Measurements from ENCODE around the gene SHD.
"Not testable (repeated sequence)": the region's sequence is repeated elsewhere in the genome, so short reads cannot be mapped to it uniquely, and the experiment has no call there.

Gene SHD

DNA sequence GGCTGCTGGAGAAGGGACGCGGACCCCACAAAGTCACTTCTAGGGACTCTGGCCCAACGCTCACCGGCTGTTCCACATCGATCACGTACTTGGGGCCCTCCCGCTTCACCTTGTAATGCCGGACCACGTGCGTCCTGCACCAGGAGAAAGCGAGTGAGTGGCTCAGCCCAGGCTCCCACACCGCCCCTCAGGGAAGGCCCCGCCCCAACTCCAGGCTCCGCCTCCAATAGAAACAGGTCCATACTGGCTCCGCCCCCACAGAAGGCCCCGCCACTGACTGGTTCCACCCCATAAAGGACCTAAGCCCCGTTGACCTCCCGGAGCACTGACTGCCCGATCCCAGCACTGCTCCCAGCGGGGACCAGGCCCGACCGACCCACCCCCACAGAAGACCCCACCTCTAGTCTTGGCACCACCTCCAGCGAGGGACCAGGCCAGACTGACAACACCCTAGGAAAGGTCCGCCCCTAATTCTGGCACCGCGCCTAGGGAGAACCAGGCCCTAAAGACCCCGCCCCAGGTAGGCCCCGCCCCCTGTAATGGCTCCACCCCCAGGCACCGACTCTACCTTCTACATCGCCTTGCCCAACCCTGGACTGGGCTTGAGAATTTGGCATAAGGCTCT is 48.3 kb downstream of the SHD start:
- no peak for DNase-seq

DNA sequence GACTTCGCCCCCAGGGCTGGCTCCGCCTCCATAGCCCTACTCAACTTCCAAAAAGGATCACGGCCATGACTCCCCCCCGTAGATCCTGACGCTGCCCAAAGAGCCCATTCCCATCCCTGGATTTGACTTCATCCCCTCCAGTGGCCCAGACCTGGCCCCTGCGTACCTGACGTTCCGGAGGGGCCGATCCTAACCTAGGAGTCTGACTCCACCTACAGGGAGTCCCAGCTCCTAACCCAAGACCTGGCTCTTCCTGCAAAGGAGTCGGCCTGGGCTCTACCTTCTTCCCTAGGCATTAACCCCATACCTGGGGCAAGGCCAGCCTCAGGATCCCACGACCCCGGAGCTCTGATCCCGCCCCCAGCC is 48.8 kb downstream of the SHD start:
- DNase-seq: no peak

DNA sequence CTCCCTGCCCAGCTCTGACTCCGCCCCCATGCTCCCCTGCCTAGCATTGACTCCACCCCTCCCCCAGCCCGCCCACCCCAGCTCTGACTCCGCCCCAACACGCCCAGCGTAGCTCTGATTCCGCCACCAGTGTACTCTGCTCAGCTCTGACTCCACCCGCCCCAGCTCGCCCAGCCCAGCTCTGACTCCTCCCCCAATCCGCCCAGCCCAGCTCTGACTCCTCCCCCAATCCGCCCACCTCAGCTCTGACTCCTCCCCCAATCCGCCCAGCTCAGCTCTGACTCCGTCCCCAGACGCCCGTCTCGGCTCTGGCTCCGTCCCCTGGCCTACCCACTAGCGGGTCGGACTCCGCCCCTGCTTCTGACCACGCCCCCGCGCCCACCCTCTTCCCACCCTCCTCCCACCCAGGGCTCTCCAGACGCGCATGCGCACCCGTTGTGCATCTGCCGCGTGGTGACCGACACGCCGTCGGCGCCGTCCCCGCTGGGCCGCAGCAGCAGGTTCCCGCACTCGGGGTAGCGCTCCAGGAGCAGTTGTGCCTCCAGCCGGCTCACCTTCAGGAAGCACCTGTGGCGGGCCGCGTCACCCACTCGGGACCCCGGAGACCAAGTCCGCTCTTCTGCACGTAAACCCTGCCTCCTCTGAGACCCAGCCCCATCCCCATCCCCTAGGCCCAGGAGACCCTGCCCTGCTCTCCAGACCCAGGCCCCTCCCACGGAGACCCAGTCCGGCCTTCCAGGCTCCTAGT is 49.4 kb downstream of the SHD start:
- DNase-seq: no peak

DNA sequence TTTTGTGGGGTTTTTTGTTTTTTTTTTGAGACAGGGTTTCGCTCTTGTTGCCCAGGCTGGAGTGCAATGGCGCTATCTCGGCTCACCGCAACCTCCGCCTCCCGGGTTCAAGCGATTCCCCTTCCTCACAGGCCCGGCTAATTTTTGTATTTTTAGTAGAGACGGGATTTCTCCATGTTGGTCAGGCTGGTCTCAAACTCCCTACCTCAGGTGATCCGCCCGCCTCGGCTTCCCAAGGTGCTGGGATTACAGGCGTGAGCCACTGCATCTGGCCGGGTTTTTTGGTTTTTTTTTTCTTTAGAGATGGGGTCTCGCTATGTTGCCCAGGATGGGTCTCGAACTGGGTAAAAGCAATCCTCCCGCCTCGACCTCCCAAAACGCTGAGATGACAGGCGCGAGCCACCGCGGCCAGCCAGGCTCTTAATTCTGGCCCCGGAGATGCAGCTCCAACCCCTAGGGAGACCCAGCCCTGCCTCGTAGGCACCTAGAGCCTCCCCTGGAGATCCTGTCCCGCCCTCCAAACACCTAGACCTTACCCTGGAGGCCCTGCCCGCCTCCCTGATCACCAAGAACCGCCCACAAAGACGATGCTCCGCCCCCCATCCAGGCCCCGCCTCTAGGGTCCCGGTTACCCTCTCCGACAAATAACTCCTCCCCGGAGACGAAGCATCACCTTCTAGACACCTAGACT is 50.1 kb downstream of the SHD start:
- not testable (repeated sequence) for DNase-seq

DNA sequence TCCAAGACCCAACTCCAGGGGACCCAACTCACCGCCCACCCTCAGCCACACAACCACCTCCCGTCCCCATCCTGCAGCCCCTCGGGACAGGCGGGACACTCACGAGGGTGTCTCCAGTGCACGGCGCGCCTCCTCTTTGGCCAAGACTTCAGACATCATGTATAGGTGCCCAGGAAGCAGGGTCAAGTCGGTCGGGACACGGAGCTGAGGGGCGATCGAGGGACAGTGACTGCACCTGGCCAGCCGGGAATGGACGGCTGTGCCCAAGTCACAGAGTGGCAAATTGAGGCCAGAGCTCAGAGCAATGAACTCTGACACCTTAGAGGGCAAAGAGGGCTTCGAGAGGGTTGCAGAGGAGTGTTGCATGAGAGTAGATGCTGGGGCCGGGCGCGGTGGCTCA is 50.8 kb downstream of the SHD start:
- no peak for DNase-seq

DNA sequence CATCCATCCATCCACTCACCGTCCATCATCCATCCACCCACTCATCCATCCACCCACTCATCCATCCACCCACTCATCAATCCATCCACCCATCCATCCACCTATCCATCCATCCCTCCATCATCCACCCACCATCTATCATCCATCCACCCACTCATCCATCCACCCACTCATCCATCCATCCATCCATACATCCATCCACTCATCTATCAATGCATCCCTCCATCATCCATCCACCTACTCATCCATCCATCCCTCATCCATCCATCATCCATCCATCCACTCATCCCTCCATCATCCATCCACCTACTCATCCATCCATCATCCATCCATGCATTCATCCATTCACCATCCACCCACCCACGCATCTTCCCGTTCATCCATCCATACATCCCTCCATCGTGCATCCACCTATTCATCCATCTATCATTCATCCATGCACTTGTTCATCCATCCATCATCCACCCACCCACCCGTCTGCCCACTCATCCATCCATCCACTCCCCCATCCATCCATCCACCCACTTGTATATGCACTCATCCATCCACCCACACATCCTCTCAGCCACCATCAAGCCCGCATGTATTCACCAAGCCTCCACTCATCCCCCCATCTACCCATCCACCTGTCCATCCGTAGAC is 56.0 kb downstream of the SHD start:
- DNase-seq: no peak

DNA sequence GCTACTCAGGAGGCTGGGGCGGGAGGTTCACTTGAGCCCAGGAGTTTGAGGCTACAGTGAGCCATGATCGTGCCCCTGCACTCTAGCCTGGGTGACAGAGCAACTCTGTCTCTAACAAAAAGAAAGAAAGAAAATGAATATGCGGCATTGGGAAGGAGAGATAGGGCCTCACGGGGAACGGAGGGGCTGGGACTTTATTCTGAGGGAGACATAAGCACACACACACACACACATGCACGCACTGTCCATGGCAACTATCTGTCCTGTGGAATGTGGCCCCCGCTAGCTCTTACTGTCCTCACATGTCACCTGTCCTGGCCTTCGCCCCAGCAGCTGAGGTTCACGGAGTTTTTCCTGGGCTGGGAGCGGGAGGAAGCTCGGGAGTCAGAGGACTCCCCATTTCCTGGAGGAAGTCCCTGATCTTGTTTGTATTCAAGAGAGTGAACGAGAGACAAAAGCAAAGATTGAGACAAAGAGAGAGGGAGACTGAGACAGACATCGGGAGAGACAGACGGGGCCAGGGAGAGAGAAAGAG is 58.9 kb downstream of the SHD start:
- DNase-seq: no peak

DNA sequence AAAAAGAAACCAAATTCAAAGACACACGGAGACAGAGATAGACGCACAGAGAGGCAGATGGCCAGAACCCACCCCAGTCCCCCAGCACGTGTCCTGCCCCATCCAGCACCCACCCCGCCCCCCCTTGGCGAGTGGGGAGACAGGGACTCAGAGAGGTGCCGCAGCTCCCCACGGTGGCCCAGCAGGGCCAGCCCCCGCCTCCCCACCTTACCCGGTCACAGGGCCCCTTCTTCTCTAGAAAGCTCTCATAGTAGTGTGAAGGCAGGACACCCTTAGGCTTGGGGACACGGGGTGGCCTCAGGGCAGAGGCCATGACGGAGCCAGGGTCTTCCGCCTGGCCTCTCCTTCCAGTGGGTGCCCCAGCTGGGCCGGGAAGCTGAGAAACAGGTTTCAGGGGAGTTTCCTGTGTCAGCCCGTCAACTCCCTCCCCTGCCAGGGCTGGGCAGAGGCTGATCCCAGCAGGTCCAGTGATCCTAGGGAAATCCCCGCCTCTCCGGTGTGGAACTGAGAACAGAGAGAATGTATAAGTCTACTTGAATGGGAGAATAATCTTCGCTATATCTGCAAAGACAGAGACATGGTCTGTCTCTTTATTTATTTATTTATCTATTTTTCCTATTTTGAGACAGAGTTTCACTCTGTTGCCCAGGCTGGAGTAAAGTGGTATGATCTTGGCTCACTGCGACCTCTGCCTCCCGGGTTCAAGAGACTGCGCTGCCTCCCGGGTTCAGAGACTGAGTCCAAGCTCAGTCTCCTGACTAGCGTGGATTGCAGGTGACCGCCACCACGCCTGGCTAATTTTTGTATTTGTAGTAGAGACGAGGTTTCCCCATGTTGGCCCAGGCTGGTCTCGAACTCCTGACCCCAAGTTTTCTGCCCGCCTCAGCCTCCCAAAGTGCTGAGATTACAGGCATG is 59.6 kb downstream of the SHD start, which contains the start of gene STAP2:
Gene STAP2 (minus strand): TSS at position 387 of the 915 bp plus-strand sequence. CDS start 74 bp downstream, at position 313.
- DNase-seq: no peak
